ENCODE results near the gene CHPT1.

The CHPT1 gene

DNA sequence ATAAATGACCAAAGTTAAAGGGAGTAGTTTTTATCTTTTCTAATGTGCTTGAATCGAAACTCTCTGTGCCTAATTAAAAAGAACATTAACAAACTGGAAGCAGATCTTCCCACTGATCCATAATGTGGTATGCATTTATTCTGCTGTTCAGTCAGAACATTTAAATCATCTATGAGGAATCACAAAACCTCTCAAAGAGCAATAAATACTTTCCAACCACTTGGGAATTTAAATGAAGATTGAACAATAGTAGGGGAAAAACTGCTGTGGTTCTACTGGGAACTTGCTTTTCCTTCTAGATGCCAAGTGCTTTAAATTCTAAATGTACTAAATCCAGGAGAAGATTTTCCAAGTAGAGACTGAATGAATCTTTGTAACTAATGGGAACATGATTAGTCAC, 12.3 kb upstream of the CHPT1 start:
- DNase-seq (ENCODE audit: low read depth in 2 of 2) = no peak

- no peak for DNase-seq (ENCODE audit: low read depth in 2 of 2)
Measured at GRCh38 chr12:101686176-101686575, 11.3 kb upstream of the CHPT1 start.

DNA sequence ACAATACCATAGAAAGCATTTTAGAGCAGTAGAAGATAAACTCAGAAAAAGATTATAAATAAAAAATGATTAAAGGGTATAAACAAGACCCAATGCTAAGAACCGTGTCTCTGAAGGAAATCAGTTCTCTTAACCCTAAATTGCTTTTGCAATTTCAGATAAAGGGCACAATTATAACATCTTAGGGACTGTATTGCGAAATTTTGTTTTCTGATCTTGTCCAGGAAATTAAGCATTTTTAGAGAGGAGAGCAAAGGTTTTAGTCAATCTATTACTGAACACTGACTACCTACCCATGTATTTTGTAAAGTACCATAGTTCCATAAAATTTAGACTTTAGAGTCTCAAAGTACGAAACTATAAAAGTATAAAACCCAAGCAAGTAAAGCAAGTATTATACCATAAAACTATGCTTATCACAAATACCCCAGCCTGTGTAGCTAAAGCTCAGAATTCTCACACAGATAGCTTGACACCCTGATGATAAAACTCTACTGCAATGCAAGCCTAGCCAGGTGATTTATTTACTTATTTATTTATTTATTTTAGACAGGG, 6.8 kb upstream of the CHPT1 start:
- DNase-seq (ENCODE audit: low read depth in 2 of 2) = no peak

- DNase-seq (ENCODE audit: low read depth in 2 of 2) = no peak
Measured at GRCh38 chr12:101691503-101692096, 5.8 kb upstream of the CHPT1 start.

DNA sequence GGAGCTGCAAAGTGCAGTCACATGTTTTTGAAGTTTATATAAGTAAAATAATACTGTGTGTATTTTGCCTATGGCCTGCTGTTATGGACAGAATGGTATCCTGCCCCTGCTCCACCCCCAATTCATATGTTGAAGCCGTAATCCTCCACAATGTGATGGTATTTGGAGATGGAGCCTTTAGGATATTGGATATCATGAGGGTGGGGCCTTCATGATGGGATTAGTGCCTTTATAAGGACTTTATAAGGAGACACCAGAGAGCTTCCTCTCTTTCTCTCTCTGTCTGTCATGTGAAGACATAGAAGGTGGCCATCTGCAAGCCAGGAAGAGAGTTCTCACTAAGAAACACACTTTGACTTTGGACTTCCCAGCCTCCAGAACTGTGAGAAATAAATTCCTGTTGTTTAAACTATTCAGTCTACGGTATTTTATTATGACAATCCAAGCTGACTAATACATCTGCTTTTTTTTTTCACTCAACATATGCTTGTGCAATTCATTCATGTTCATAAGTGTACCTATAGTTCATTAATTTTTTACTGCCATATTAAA, 3.1 kb upstream of the CHPT1 start:
- no peak for DNase-seq (ENCODE audit: low read depth in 2 of 2)

DNA sequence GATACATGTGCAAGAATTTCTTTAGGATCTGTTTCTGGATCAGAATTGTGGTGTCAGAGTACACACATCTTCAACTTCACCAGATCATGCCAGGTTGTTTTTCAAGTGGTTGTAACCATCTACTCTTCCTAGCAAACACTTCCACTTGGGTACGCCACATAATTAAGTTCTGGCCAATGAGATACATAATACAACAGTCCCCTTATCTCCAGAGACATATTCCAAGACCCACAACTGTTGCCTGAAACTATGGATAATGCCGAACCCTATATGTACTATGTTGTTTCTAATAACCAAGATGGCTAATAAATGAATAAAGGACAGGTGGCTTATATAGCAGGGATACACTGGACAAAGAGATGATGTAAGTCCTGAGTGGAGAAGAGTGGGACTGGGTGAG, 2.5 kb upstream of the CHPT1 start:
- DNase-seq (ENCODE audit: low read depth in 2 of 2) = no peak

- no peak for DNase-seq (ENCODE audit: low read depth in 2 of 2)
Measured at GRCh38 chr12:101695706-101696105, 1.7 kb upstream of the CHPT1 start.

- DNase-seq (ENCODE audit: low read depth in 2 of 2) = no peak
Measured at GRCh38 chr12:101696251-101697196, 916 bp upstream of the CHPT1 start.

GRCh38 chr12:101697930-101698799, 725 bp downstream of the CHPT1 start:
- DNase-seq (ENCODE audit: low read depth in 2 of 2) = no peak

- no peak for DNase-seq (ENCODE audit: low read depth in 2 of 2)
Measured at GRCh38 chr12:101698800-101699347, 1.4 kb downstream of the CHPT1 start.

- no peak for DNase-seq (ENCODE audit: low read depth in 2 of 2)
Measured at GRCh38 chr12:101700299-101700820, 2.9 kb downstream of the CHPT1 start.

DNA sequence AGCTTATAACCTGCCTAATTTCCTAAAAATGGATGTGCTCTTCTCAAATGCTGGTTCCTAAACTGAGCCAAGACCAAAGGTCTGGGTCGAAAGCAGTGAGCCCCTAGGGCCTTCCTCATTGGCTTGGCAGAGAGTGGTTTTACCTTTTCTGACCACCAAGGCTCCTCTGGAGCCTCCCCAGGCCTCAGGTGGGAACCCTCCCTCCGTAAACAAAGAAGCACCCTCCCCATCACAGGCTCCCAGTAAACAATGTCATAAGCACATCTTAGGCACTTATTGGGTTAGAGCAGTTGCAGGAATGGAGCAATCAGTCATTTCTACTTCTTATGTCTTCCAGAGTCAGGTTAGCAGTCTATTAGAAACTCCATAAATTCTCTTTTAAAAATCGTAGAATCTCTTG, 6.0 kb downstream of the CHPT1 start:
- no peak for DNase-seq (ENCODE audit: low read depth in 2 of 2)

GRCh38 chr12:101706403-101706802, 9.0 kb downstream of the CHPT1 start:
- no peak for DNase-seq (ENCODE audit: low read depth in 2 of 2)

DNA sequence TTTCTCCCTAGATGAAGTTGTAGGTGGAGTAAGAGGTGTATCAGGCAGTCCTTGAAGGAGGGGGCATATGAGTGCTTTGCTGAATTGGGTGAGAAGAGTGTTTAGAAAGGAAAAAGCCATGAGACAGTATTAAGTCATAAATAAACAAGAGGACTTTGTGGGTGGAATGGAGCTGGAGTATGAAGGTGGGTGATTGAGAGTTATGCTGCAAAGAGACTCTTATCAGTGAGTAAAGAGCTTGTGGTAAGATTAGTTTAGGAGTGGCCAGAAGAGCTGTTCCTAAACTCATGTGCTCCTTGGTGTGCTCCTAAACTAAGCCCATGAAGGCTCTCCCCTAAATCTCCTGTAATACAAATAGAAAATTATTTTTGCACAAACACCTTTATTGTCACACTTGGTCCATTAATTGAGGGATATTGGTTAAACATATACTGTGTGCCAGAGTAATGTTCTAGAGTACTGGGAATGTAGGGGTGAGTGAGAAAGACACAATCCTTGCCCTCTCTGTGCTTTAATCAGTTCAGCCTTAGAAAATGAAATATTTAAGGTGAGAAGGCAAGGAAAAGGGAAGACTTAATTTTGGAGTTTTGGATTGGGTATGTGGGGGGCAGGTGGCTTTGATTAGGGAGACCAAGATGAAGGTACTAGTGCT, 9.8 kb downstream of the CHPT1 start:
- DNase-seq (ENCODE audit: low read depth in 2 of 2) = no peak

DNA sequence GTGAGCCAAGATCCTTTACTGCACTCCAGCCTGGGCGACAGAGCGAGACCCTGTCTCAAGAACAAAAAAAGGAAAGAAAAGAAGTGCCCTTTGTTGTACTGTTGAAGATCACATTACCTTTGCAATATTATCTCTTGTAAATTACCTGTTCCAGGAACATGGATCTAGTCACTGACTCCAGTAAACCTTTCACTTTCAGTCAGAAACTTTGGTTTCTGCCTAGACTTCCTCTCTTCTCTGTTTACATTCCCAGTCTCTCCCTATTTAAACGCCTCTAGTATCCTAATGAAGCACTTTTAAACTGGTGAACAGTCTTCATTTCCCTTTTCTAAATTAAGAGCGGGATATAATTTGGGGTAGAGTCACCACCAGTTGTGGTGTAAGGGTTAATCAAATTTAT, 12.8 kb downstream of the CHPT1 start:
- DNase-seq (ENCODE audit: low read depth in 2 of 2) = no peak

DNA sequence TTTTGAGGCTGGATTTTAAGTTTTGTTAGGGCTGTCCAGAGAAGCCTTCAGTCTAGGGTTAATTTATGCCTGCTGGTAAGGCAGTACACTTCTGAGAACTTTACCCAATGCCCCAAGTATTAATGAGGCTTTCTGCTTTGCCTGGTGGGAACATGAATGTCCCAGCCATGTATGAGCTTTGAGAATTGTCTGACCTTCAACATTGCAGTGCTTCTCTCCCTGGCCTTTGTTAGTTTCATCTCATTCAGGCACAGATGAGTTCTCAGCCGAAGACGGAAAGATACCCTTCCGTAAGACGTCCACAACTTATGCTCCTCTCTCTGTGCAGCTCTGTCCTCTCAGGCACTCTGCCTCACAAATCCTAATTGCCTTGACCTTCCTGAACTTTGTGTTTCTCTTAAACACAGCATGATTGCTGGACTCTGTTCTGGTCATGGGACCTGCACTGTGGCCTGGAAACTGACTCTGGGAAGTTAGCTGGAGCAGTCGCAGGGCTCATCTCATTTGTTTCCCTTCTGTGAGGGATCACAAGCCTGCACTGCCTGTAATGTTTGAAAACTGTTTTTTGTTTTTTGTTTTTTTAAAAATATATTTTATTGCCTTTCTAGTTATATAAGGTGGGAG, 15.7 kb downstream of the CHPT1 start:
- DNase-seq (ENCODE audit: low read depth in 2 of 2) = no peak

- no peak for DNase-seq (ENCODE audit: low read depth in 2 of 2)
Measured at GRCh38 chr12:101713930-101714329, 16.5 kb downstream of the CHPT1 start.

DNA sequence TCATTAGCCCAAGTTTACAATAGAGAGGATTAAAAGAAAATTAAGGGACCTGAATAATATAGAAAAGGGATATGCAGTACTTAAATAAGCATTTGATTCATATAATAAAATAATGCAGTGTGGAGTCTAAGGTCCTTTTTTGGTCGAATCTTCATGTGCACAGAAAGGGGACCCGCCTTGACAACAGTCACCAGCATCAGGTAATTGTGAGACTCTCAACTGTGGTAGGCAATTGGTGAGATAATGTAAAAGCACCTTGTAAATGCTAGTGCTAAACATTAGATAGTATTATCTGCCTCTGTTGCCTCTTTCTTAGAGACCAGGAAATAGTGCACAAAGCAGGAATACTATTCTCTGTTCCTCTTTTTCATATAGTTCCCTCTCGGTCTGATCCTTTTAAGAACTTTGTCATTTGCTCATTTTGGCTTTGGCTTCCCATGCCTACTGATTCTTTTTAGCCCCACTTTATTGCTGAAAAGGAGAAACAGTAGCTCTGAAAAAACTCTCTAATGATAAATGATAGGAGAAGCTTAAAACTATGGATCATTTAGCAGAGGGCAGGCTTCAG, 17.5 kb downstream of the CHPT1 start:
- DNase-seq (ENCODE audit: low read depth in 2 of 2) = no peak

- DNase-seq (ENCODE audit: low read depth in 2 of 2) = no peak
Measured at GRCh38 chr12:101719566-101719965, 22.1 kb downstream of the CHPT1 start.

DNA sequence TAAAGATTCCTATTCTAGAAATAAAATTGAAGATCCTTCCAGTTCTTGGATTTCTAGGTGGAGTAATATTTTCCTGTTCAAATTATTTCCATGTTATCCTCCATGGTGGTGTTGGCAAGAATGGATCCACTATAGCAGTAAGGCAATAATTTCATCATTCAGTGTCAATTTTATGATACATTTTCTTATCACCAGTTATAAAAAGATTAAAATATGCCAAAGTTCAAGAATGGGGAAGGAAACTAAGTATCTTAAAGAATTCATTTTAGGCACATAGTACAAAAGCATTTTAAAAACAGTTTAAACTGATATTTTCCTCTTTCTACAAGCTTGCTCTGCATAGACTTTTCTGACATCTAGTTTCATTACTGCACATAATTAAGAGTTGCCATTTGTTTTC, 22.7 kb downstream of the CHPT1 start:
- no peak for DNase-seq (ENCODE audit: low read depth in 2 of 2)

All from stimulated activated CD4-positive, alpha-beta T cell treated with anti-CD3 and anti-CD28 coated beads, Interleukin-15, amount 100 ng/mL, for 48 hours (primary cell).